ENCODE data around the gene FCN3.
"Not testable (repeated sequence)": the region's sequence is repeated elsewhere in the genome, so short reads cannot be mapped to it uniquely, and the experiment has no call there.

The FCN3 gene

DNA sequence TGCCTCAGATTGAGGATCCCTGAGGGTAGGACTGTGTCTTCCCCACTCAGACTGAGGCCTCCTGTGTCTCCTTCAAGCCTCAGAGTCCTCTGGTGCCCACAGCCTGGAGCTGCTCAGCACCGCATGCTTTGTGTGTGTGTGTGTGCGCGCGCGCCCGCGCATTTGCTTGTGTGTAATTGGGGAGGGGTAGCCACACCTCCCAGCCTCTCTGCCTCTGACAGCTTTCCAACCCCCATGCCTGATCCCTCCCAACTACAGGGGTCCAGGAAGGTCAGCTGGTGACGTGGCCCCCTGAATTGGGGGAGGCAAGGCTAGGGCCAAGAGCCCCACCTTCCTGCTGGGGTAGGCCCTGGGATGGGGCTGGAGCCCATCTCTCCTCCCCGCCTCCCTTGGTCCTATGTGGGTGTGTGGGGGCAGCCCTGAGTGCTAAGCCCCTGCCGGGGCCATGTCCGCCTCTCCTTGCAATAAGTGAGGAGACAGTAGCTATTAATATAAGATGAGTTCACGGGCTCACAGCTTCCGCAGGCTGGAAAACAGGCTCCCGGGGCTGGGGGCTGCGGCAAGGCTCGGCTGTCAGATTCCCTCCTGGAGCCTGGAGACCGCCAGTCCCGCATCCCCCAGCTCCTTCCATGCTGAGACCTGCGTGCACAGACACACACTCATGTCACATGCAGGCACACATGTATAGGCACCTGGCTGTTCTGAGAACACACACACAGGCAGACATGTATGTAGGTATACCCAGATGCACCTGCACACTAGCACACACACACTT lies 24.8 kb upstream of the FCN3 start:
- H3K4me3 ChIP-seq (ENCODE audit: low read depth, low read length), result no peak overlapping the region

DNA sequence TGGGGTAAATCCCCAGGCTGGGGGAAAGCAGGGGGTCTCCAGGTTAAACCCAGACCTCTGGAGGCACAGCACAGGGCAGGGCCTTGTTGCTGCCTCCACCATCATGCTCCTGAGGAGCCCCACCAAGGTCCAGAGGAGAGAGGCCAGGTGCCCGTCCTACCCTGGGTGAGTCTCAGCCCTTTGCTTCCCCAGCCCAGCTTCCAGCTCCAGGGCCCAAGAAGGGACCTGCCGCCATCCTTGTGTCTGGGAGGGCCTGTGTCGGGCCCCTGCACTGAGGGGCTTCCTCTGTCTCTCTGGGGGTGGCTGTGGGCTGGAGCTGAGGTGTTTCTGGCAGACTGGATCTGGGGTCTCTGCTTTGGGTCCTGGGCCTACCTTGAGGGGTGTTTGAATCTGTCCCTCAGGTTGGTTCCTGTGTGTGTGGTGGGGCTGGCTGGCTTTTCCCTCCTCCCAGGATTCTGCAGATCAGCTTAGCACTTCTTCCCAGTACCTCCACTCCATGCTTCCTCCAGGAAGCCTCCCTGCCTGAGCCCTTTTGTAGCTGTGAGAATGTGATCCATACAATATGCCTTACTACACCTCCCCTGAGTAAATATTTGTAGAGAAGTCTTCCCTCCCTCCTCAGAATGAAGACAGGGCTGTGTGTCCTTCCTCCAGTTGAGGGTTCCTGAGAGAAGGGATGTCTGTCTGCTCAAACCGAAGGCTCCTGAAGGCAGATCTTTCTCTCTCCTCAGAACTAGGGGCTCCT lies 24.0 kb upstream of the FCN3 start:
- H3K4me3 ChIP-seq (ENCODE audit: low read depth, low read length), result no peak overlapping the region

DNA sequence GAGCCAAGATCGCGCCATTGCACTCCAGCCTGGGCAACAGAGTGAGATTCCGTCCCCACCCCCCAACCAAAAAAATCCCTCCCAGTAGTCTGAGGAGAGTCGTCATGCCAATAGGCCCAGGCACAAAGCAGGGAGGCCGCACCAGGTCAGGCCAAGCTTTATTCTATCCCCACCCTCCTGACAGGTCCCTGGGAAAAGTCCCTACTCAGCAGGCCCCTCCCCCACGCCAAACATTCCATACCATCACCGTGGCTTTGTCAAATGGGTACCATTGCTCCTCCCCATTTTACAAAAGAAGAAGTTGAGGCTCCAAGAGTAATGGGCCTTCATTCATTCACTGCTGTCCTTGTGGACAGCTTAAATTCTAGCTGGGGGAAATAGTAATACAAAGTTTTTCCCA lies 23.1 kb upstream of the FCN3 start:
- no peak overlapping the region for H3K4me3 ChIP-seq (ENCODE audit: low read depth, low read length)

DNA sequence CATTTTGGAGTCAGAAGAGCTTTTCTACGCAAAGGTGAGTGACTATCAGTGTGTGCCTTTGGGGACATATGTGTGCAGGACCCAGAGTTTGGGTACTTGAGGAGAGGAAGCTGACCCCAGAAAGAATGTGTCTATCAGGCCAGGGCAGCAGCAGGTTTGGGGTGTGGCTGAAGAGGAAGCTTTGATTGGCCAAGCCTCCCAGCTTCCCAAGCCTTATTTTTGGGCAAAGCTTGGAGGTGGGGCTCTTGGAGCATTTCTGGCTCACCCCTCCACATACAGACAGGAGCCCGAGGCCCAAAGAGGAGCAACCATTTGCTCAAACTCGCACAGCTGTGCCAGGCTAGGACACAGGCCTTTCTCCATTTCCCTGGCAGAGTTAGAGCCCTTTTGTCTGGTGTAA lies 22.5 kb upstream of the FCN3 start:
- H3K4me3 ChIP-seq (ENCODE audit: low read depth, low read length), result no peak overlapping the region

DNA sequence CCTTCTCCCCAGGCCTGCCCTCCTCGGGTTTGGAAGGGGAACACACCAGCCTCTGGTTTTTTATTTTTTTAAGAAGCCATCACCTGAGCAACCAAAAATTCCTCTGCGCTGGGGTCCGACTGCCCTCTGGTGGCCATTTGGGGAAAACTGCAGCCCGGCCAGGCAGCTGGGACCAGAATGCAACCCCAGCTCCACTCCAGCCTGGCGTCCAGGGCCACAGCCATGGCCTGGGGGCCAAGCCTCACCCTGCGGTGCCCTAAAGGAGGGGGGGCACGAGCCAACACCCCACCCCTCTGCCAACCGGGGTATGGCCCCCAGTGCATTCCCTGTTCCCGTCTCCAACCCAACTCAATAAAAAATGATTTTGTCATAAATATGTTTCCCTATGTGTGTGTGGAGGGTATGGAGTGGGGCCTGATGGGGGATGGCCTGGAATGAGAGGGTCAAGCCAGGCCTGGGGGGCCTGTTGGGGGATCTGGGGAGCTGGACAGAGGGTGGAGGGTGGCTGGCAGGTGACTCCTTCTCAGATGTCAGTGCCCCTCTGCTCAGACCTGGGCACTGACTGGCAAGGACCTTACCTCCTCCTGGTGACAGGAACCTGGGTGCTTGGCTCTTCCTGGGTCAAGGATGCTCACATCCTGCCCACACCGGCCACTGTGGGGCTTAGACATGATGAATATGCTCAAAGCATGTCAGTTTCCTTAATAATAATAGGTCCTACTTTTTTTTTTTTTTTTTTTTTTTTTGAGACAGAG lies 21.0 kb upstream of the FCN3 start:
- H3K4me3 ChIP-seq (ENCODE audit: low read depth, low read length), result no peak overlapping the region

DNA sequence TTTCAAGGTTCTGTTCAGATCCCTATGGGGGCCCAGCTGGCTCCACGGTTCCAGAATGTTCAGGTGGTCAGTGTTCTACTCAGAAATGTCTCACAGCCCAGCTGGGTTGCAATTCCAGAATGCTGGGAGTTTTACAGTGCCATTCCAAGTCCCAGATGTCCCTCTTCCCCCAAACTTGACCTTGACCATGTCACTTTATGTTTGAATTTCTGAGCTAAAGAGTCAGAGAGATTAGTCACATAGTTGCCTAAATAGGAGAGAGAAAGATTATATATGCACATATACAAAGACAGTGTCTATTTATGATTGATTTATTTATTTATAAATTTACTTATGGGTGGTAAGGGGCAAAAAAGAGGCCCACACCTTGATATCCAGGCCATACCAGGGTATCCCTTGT lies 20.3 kb upstream of the FCN3 start:
- no peak overlapping the region for H3K4me3 ChIP-seq (ENCODE audit: low read depth, low read length)

DNA sequence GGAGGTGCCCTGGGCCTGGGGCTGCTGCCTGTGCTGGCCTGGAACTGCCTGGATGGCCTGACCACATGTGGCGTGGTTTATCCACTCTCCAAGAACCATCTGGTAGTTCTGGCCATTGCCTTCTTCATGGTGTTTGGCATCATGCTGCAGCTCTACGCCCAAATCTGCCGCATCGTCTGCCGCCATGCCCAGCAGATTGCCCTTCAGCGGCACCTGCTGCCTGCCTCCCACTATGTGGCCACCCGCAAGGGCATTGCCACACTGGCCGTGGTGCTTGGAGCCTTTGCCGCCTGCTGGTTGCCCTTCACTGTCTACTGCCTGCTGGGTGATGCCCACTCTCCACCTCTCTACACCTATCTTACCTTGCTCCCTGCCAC lies 19.6 kb upstream of the FCN3 start:
- H3K4me3 ChIP-seq (ENCODE audit: low read depth, low read length), result no peak overlapping the region

DNA sequence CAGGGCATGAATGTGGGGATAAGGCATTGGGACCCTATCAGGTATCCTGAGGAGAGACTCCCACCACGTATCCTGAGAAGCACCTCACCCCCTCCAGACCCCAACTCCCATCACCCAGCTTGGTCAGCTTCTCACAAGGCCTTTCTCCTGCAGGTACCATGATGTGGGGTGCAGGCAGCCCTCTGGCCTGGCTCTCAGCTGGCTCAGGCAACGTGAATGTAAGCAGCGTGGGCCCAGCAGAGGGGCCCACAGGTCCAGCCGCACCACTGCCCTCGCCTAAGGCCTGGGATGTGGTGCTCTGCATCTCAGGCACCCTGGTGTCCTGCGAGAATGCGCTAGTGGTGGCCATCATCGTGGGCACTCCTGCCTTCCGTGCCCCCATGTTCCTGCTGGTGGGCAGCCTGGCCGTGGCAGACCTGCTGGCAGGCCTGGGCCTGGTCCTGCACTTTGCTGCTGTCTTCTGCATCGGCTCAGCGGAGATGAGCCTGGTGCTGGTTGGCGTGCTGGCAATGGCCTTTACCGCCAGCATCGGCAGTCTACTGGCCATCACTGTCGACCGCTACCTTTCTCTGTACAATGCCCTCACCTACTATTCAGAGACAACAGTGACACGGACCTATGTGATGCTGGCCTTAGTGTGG lies 19.1 kb upstream of the FCN3 start:
- H3K4me3 ChIP-seq (ENCODE audit: low read depth, low read length), result no peak overlapping the region

DNA sequence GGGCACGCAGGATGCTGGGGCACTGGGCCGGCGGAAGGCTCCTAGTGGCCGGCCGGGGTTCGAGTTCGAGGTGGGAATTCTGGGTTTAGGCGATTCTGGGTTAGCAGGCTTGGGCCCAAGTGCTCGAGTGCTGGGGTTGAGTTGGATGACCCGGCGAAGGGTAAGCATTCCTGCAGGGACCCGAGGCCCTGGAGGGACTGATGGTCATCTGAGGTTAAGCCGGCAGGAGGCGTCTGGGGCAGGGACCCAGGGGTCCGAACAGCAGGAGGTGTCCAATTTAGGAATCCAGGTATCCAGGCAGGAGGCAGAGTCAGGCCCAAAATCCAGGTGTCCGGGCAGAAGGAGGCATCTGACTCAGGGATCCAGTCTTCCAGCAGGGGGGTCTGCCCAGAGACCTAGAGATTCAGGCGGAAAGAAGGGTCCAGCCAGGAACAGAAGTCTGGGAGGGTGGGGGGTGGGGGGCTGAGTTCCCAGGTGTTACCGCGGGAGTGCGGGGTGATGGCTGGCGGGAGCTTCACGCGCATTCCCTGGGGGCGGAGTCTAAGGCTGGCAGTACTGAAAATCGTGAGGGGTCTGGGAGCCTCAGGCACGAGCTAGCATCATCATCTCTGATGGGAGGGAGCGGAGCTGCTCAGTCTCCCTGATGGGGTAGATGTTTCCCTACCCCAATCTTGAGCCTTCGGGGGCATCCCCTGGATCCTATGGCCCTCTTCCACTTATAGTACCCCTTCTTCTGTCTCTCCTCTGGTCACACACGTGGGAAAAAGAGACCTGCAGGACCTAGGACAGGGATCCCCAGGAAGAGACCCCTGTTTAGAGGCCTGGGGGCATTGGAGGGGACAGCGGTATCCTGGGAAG lies 18.4 kb upstream of the FCN3 start:
- H3K4me3 ChIP-seq (ENCODE audit: low read depth, low read length), result peak overlapping the region; percentile 76

DNA sequence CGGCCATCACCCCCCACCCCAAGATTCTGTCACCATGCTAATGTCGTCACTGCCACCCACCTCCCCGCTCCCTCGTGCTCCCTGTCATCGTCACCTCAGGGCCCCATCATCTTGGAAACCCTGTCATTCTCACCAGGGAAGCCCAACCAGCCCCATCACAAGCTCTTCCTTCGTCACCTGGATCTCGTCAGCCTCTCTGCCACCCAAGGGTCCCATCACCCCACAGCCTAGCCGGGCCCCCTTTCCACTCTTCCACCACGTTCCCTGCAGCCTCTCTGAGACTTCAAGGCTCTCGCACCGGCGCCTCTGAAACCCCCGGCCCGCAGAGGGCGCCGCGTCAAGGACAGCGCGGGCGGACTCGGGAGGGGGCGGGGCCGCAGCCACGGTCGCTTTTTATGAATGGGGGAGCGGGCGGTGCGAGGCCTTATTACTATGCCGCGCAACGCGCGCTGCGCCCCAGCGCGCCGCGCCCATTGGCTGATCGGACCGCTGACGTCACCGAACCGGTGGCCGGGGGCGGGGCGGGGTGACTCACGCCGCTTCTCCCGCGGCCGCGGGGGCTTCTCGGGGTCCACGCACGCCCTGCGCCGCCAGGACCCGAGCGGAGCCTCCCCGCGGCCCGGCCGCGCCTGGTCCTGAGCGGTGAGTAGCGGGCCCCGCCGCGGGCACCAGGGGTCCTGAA lies 17.6 kb upstream of the FCN3 start, which contains the start of gene GPR3:
Gene GPR3, plus strand, starts transcription at position 527 of the 682 bp plus-strand sequence. CDS start 1,177 bp downstream, outside the sequence.
- H3K4me3 ChIP-seq (ENCODE audit: low read depth, low read length), result peak within 1 kb of the TSS; percentile 76

DNA sequence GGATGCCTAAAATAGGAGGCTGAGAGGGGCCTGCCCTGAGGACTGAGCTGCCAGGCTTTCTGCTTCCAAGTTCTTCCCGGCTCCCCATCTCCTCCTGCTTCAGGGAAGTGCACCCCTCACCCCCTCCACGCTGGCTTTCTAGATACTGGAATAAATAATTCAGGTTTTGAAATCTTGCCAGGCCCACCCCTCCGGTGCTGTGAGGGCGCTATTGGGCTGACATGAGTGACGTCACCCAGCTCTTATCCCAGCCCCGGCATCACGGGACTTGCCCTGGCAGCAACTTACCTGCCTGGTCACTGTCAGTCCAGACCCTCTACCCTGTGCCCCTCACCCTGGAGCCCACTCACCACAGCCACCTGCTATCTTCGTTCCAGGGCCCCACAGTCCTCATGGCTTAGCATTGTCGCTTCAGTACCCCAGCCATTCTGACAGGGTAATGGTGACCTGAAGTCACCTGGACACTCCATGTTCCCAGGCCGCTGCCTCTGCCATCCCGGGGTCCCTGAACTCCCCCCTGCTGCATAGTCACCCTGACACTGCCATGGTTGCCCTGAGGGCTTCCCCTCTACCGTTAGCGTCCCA lies 17.0 kb upstream of the FCN3 start:
- H3K4me3 ChIP-seq (ENCODE audit: low read depth, low read length), result peak overlapping the region; percentile 6

DNA sequence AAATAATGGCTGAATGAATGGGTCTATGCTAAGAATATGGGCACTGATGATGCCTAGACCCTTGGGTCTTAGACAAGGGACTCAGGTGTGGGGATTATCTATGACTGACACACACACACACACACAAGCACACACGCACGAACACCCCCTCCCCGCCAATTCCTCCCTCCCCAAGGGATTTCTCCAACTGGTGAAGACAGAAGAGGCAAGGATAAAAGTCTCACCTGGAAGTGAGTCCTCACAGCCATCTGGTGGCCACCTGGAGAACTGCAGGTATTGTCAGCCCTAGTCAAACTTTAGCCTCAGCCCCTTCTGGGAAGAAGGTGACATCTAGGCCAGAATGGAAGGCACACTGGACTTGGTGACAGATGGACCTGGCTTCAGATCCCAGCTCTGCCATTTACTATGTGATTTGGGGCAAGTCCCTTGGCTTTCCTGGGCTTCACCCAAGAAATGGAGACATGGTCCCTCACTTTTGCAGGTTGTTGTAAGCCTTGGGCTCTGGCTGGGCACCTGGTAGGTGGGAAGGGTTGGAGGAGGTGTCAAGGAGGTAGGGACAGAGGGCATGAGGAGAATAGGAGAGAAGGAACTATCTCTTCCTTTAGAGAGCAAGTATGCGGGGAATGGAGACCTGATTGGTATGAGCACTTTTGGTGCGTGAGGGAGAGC lies 13.8 kb upstream of the FCN3 start:
- H3K4me3 ChIP-seq (ENCODE audit: low read depth, low read length), result no peak overlapping the region

DNA sequence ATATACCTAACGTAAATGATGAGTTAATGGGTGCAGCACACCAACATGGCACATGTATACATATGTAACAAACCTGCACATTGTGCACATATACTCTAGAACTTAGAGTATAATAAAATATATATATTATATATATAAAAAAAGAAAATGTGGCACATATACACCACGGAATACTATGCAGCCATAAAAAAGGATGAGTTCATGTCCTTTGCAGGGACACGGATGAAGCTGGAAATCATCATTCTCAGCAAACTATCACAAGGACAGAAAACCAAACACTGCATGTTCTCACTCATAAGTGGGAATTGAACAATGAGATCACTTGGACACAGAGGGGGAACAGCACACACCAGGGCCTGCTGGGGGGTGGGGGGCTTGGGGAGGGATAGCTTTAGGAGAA lies 10.2 kb upstream of the FCN3 start:
- not testable (repeated sequence) for H3K4me3 ChIP-seq (ENCODE audit: low read depth, low read length)

DNA sequence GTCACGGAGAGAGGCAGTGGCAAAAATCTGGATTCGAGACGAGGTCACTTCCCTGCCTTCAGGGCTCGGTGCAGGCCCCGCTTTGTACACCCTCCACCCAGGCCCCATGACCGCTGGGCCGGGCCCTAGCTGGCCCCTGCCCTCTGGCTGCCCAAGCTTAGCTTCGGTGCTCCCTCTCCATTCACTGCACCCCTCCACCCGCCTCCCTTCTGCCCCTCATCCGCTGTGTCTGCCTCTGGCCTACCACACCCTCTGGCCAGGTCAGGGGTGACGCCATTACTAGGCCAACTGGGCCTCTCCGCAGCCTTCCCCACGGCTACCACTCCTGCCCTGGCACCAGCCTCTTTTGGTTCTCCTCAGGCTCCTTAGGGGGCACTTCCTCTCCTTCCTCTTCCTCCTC lies 9.0 kb upstream of the FCN3 start:
- H3K4me3 ChIP-seq (ENCODE audit: low read depth, low read length), result no peak overlapping the region

DNA sequence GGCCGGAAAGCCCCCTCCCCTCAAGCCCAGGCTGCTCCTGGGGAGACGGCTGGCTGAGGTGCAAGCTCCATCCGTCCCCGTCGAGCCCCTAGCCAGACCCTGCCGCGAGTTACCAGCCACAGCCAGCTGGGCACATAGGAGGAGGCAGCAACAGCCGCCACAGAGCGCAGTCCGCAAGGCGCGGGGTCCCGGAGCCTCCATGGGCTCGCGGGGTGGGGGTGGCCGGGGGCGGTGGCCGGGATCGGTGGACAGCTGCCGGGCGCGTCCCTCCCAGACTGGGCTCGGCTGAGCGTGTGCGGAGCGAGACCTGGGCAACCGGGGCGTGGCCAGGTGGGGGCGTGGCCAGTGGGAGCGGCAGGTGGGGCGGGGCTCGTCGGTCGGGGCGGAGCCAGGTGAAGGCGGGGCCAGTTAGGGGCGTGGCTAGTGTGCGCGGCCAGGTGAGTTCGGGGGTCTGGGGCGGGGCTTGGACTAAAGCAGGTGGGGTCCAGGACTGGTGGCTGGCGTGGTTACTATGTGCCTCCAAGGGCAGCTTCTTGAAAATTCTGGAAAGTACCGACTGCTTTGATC lies 8.5 kb upstream of the FCN3 start, which contains the start of gene CD164L2:
Gene CD164L2, minus strand, starts transcription at position 295 of the 567 bp plus-strand sequence. Its CDS starts 94 bp downstream, at position 201.
- H3K4me3 ChIP-seq (ENCODE audit: low read depth, low read length), result peak within 1 kb of the TSS; percentile 39

DNA sequence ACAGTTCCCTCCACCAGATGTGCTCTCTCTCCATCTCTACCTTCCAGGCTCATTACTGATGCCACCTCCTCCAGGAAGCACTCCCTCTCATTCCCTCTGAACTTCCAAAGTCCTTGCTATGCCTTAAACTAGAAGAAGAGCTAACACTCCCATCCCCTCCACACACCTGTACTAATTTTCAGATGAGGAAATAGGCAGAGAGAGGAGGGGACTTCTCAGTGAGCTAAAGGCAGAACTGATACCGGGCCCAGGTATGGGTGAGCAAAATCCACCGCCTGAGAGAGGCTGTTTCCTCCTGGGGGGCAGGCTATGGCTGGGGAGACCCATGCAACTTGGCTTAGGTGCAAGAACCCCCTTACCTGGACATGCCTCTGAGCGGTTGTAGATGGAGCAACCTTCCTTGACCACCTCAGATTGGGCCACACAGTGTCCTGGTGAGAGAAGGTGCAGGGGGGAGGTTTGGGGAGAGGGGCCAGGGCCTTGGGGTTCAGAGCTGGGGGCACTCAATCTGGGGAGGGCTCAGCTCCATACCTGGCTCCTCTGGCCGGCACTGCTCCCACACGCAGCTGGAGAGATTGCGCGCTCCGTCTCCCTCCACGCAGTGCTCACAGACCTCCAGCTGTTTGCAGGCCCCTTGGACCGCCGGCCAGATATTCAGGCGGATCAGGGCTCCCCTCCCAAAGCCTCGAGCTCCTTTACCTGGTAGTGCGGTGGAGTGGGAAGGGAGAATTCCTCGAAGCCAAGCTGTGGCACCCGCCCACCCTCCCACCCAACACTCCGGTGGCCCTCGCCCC lies 7.5 kb upstream of the FCN3 start:
- H3K4me3 ChIP-seq (ENCODE audit: low read depth, low read length), result no peak overlapping the region
